Brain microvascular endothelial cell (primary cell): ENCODE measurements around the gene LIN9.

Experiments
- DNase-seq: peaks from one replicate; pipeline ENCODE4 v3.0.0-alpha.2; 2020
- H3K27ac ChIP-seq: fragments of 250-450 bp; sonication (Bioruptor Pico); 2 replicates; pipeline ENCODE4 v1.5.1; 2020; ENCODE audit warnings: mild to moderate bottlenecking, moderate library complexity
- H3K27me3 ChIP-seq: fragments of 250-450 bp; sonication (Bioruptor Pico); replicated peaks from 2 replicates; pipeline ENCODE4 v1.5.1; 2020; ENCODE audit warnings: mild to moderate bottlenecking
- H3K36me3 ChIP-seq: fragments of 250-450 bp; sonication (Bioruptor Pico); replicated peaks from 2 replicates; pipeline ENCODE4 v1.5.1; 2020; ENCODE audit warnings: mild to moderate bottlenecking
- H3K4me3 ChIP-seq: 2 replicates; pipeline ENCODE4 v1.5.1; 2011; ENCODE audit warnings: low read depth, mild to moderate bottlenecking, control low read depth, low read length, moderate library complexity
- in situ Hi-C: cut with HindIII; loops from 2 replicates; pipeline ENCODE4 v1.10.0; 2017; ENCODE audit warnings: low sequenced_read_pairs, low pct_ligation_motif_present
- TF ChIP-seq, protein P1 (sequence below): IDR thresholded peaks from 2 replicates; pipeline ENCODE4 v1.5.1; 2011; ENCODE audit warnings: low read depth, mild to moderate bottlenecking, moderate library complexity, low read length, control low read depth, inconsistent platforms; ENCODE audit errors: missing control alignments

Gene LIN9

DNA sequence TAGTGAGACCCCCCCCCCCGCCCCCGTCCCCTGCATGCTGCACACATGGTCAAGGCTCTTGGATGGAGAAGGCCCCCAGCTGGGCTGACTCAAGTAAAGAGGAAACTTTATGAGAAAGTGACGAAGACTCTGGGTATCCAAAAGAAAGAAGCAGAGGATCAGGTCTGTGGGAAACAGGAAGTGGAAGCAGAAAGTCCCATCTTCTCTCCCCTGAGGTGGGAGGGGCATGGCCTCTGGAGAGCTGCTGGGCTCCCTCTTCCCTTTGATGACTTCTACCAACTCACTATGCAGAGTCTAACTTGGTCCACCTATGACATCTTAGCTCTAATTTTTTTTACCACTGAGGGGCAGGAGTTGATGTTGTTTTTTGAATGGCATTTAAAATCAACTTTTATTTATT is 42.7 kb upstream of the LIN9 start:
- Histone ChIP-seq H3K27me3 (no peaks in the 10 kb centered on the region), H3K4me3 (no peak overlapping the region), H3K36me3 (no peaks in the 10 kb centered on the region), H3K27ac (no peak overlapping the region)
- TF ChIP-seq, protein P1, sequence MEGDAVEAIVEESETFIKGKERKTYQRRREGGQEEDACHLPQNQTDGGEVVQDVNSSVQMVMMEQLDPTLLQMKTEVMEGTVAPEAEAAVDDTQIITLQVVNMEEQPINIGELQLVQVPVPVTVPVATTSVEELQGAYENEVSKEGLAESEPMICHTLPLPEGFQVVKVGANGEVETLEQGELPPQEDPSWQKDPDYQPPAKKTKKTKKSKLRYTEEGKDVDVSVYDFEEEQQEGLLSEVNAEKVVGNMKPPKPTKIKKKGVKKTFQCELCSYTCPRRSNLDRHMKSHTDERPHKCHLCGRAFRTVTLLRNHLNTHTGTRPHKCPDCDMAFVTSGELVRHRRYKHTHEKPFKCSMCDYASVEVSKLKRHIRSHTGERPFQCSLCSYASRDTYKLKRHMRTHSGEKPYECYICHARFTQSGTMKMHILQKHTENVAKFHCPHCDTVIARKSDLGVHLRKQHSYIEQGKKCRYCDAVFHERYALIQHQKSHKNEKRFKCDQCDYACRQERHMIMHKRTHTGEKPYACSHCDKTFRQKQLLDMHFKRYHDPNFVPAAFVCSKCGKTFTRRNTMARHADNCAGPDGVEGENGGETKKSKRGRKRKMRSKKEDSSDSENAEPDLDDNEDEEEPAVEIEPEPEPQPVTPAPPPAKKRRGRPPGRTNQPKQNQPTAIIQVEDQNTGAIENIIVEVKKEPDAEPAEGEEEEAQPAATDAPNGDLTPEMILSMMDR: no peak
- in situ Hi-C loops: no loop called here
- no peak for DNase-seq

DNA sequence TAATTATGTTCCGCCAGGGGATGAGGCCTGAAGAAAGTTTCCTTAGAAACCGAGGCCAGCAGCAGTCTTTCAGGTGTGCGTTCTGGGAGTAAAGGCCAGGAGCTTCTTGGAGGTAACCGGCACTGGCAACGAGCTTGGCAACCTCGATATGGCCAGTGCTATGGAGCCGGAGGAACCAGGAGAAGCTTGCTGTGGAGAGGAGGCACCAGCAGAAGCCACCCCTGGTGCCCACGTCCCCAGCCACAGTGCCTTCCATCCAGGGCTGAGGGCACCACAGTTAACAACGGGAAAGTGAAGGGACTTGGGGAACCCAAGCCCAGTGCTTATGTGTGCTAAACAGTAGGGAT is 41.5 kb upstream of the LIN9 start:
- TF ChIP-seq, protein P1: no peak
- no peaks in the 10 kb centered on the region for H3K36me3 ChIP-seq
- no peak overlapping the region for H3K4me3 ChIP-seq
- H3K27ac ChIP-seq: no peak overlapping the region
- H3K27me3 ChIP-seq: no peaks in the 10 kb centered on the region
- in situ Hi-C loops: no loop called here
- DNase-seq: no peak

DNA sequence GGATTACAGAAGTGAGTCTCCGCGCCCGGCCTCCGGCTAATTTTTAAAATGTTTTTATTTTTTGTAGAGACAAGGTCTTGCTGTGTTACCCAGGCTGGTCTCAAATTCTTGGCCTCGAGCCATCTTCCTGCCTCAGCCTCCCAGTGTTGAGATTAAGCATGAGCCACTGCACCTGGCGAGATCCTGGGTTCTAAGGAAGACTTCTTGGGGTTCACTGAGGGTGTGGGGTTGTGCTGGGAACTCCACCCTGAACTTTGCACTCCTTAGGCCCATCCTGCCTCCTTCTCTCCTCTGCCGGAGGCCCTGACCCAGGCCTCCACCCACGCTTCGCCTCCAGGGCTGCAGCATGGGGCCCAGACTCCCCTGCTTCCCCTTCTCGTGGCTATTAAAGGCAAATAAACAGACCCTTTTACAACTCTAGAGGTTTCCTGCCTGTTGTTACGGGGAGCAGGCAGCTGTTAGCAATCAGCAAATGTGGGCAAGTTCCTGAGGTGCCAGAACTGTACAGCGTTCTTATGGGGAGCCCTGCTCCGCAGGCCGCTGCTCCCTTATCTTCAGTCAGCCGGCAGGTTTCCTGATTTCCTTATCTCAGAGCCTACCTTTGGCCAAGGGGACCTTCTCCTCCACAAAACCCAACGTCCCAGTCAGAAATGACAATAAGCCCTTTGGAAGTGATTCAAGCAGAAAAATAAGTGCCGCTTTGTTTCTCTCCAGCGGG is 41.0 kb upstream of the LIN9 start:
- TF ChIP-seq, protein P1: no peak

DNA sequence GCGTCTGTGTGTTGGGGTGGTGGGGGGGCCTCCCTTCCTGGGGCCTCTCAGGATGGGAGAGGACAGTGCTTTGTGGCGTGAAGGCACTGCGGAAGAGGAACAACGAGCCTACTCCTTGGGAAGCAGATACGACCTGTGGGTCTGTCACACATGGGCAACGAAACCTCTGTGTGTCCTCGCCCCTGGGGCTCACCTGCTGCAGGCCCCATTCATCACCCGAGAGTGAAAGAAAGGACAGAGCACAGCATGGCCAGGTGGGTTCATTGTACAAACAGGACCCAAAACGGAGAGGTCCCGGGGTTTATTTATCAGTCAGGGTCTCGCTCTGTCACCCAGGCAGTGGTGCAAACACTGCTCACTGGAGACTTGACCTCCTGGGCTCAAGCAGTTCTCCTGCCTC is 40.1 kb upstream of the LIN9 start:
- Histone ChIP-seq H3K27me3 (no peaks in the 10 kb centered on the region), H3K27ac (no peak overlapping the region), H3K36me3 (no peaks in the 10 kb centered on the region), H3K4me3 (no peak overlapping the region)
- DNase-seq: no peak
- in situ Hi-C loops: no loop called here
- TF ChIP-seq, protein P1: no peak

More for the DNA sequence above, 41.0 kb upstream of the LIN9 start:
- in situ Hi-C loops: no loop called here
- DNase-seq: no peak
- Histone ChIP-seq H3K4me3 (no peak overlapping the region), H3K27ac (no peak overlapping the region), H3K36me3 (no peaks in the 10 kb centered on the region), H3K27me3 (no peaks in the 10 kb centered on the region)

DNA sequence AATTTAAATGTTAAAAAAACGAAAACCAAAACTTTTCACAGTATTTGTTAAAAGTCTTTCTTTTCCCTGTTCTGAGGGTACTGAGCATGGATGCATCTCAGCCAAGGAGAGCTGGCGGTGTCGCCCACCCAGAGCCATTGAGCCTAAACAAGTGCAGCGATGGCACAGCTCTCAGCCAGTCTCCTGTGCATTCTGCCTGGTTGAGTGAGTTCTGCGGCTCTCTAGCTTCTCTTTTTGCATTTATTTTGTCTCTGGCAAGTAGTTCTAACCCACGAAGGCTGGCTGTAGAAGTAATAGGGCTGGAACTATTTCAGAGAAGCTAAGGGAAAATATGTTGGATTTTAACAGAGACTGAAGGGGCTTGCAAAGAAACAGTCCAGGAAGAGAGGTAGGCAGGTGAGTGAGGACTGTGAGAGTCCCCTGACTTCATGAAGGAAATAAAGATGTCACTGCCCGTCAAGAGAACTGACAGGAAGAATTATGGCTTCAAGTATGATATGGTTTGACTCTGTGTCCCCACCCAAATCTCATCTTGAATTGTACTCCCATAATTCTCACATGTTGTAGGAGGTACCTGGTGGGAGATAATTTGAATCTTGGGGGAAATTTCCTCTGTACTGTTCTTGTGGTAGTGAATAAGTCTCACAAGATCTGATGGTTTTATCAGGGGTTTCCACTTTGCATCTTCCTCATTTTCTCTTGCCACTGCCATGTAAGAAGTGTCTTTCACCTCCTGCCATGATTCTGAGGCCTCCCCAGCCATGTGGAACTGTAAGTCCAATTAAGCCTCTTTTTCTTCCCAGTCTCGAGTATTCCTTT is 35.7 kb upstream of the LIN9 start:
- no peaks in the 10 kb centered on the region for H3K36me3 ChIP-seq
- in situ Hi-C loops: no loop called here
- H3K27ac ChIP-seq: no peak overlapping the region
- H3K27me3 ChIP-seq: no peaks in the 10 kb centered on the region
- H3K4me3 ChIP-seq: no peak overlapping the region
- no peak for DNase-seq
- TF ChIP-seq, protein P1: no peak
